GM21526 (cell line): ENCODE measurements around the gene CD99.
"Not testable (repeated sequence)": the region's sequence is repeated elsewhere in the genome, so short reads cannot be mapped to it uniquely, and the experiment has no call there.

ENCODE experiments used
- ATAC-seq: cut with Tn5 transposase; IDR thresholded peaks from one replicate; pipeline ENCODE4 v1.9.1; 2021; ENCODE audit warnings: moderate library complexity; ENCODE audit not compliant: unreplicated experiment, low FRiP score

Gene CD99

GRCh38 chrX:2718821-2719220 is 27.7 kb downstream of the CD99 start:
- no peak for ATAC-seq

GRCh38 chrX:2719774-2720447 is 28.8 kb downstream of the CD99 start:
- no peak for ATAC-seq

GRCh38 chrX:2723286-2723879 is 32.3 kb downstream of the CD99 start:
- ATAC-seq: no peak

- ATAC-seq: not testable (repeated sequence)
Observed at GRCh38 chrX:2727264-2727663, 36.2 kb downstream of the CD99 start.

GRCh38 chrX:2732076-2732475 is 41.0 kb downstream of the CD99 start:
- no peak for ATAC-seq

GRCh38 chrX:2732649-2733048 is 41.6 kb downstream of the CD99 start:
- no peak for ATAC-seq

GRCh38 chrX:2733286-2733685 is 42.2 kb downstream of the CD99 start:
- no peak for ATAC-seq

GRCh38 chrX:2735270-2735669 is 44.2 kb downstream of the CD99 start:
- no peak for ATAC-seq

GRCh38 chrX:2740672-2741071 is 49.6 kb downstream of the CD99 start:
- no peak for ATAC-seq

GRCh38 chrX:2741386-2741785 is 50.3 kb downstream of the CD99 start:
- no peak for ATAC-seq

GRCh38 chrX:2746250-2746649 is 55.2 kb downstream of the CD99 start:
- ATAC-seq: not testable (repeated sequence)

- no peak for ATAC-seq
Observed at GRCh38 chrX:2748171-2748814, 57.2 kb downstream of the CD99 start.

- no peak for ATAC-seq
Observed at GRCh38 chrX:2748815-2749188, 57.7 kb downstream of the CD99 start.

- no peak for ATAC-seq
Observed at GRCh38 chrX:2751291-2751690, 60.2 kb downstream of the CD99 start.

- ATAC-seq: not testable (repeated sequence)
Observed at GRCh38 chrX:2751874-2752300, 60.8 kb downstream of the CD99 start, which contains the start of gene XG. XG (plus strand) TSS chrX:2752040; CDS start chrX:2752275, 235 bp downstream.

GRCh38 chrX:2752441-2752840 is 61.3 kb downstream of the CD99 start:
- not testable (repeated sequence) for ATAC-seq

- ATAC-seq: not testable (repeated sequence)
Observed at GRCh38 chrX:2755163-2755715, 64.1 kb downstream of the CD99 start.

- ATAC-seq: no peak
Observed at GRCh38 chrX:2756548-2756947, 65.5 kb downstream of the CD99 start.

- ATAC-seq: no peak
Observed at GRCh38 chrX:2761246-2761645, 70.2 kb downstream of the CD99 start.

- not testable (repeated sequence) for ATAC-seq
Observed at GRCh38 chrX:2762671-2763070, 71.6 kb downstream of the CD99 start.

- ATAC-seq: not testable (repeated sequence)
Observed at GRCh38 chrX:2764766-2765548, 73.9 kb downstream of the CD99 start.
